ENCODE data around the gene RUFY4. TPM values are rescaled to one million over a fixed set of nuclear protein-coding genes. Genes with fewer than 3 reads are reported as not detected.

The RUFY4 gene
- total RNA-seq, 1 donor from 2014 or later, result not detected

GRCh38 chr2:218130377-218130776 lies 61.3 kb downstream of the RUFY4 start:
- no peak for DNase-seq (ENCODE audit: low spot score in 2 of 2)
- Histone ChIP-seq H3K36me3 (no peaks in the 10 kb centered on the region), H3K4me1 (no peaks in the 10 kb centered on the region), H3K9me3 (no peaks in the 10 kb centered on the region), H3K4me3 (no peak overlapping the region), H3K27me3 (no peaks in the 10 kb centered on the region), H3K27ac (no peak overlapping the region)
- TF ChIP-seq CTCF (IDR thresholded peaks at IDR 0.05), result no peak
- intact Hi-C loops (cut with DNase I), result no loop called here

GRCh38 chr2:218130822-218131221 lies 61.8 kb downstream of the RUFY4 start:
- Histone ChIP-seq H3K9me3 (no peaks in the 10 kb centered on the region), H3K4me3 (no peak overlapping the region), H3K36me3 (no peaks in the 10 kb centered on the region), H3K4me1 (no peaks in the 10 kb centered on the region), H3K27ac (no peak overlapping the region), H3K27me3 (no peaks in the 10 kb centered on the region)
- TF ChIP-seq CTCF (IDR thresholded peaks at IDR 0.05), result no peak
- DNase-seq (ENCODE audit: low spot score in 2 of 2), result no peak
- intact Hi-C loops (cut with DNase I), result no loop called here

GRCh38 chr2:218137514-218137913 lies 68.5 kb downstream of the RUFY4 start:
- H3K27ac ChIP-seq, result no peak overlapping the region
- no peak overlapping the region for H3K4me3 ChIP-seq
- TF ChIP-seq CTCF (IDR thresholded peaks at IDR 0.05), result no peak
- H3K36me3 ChIP-seq, result no peaks in the 10 kb centered on the region
- no peaks in the 10 kb centered on the region for H3K4me1 ChIP-seq
- intact Hi-C loops (cut with DNase I), result no loop called here
- H3K27me3 ChIP-seq, result no peaks in the 10 kb centered on the region
- no peaks in the 10 kb centered on the region for H3K9me3 ChIP-seq
- DNase-seq (ENCODE audit: low spot score in 2 of 2), result no peak

GRCh38 chr2:218138047-218138446 lies 69.0 kb downstream of the RUFY4 start:
- intact Hi-C loops (cut with DNase I), result no loop called here
- TF ChIP-seq CTCF (IDR thresholded peaks at IDR 0.05), result no peak

More at GRCh38 chr2:218138047-218138446, 69.0 kb downstream of the RUFY4 start:
- DNase-seq (ENCODE audit: low spot score in 2 of 2), result no peak
- H3K9me3 ChIP-seq, result no peaks in the 10 kb centered on the region
- H3K4me3 ChIP-seq, result no peak overlapping the region
- H3K27ac ChIP-seq, result no peak overlapping the region
- H3K27me3 ChIP-seq, result no peaks in the 10 kb centered on the region
- H3K4me1 ChIP-seq, result no peaks in the 10 kb centered on the region
- H3K36me3 ChIP-seq, result no peaks in the 10 kb centered on the region

Other genes starting within 250 kb of the RUFY4 start
- gene TNS1, start 66.3 kb upstream of the RUFY4 start, total RNA-seq, result 1,334 TPM
- not detected for gene CXCR2, start 56.8 kb downstream of the RUFY4 start, total RNA-seq
- gene CXCR1, start 97.7 kb downstream of the RUFY4 start, total RNA-seq, result not detected
- gene ARPC2, start 147.9 kb downstream of the RUFY4 start, total RNA-seq, result 237 TPM
- gene GPBAR1, start 191.8 kb downstream of the RUFY4 start, total RNA-seq, result not detected
- 73.7 TPM for gene AAMP, start 200.9 kb downstream of the RUFY4 start, total RNA-seq
- gene PNKD, start 201.3 kb downstream of the RUFY4 start, total RNA-seq, result 45.8 TPM
- 320 TPM for gene TMBIM1, start 223.2 kb downstream of the RUFY4 start, total RNA-seq